RWPE2 (cell line): ENCODE measurements around the gene KNDC1.
A peak's percentile ranks its signal among the peaks of the same experiment; 100 is the strongest.

Experiments used
- ATAC-seq: fragments of 200-7000 bp; cut with Tn5 transposase; 3 replicates; pipeline ENCODE4 v1.9.1; 2021; ENCODE audit warnings: low read depth
- DNase-seq: peaks from one replicate; pipeline ENCODE4 v3.0.0-alpha.2; 2020; ENCODE audit warnings: low spot score
- H3K27ac ChIP-seq: fragments of 450-650 bp; 2 replicates; pipeline ENCODE4 v1.5.1; 2017; ENCODE audit warnings: mild to moderate bottlenecking; ENCODE audit not compliant: poor library complexity, severe bottlenecking
- H3K27me3 ChIP-seq: fragments of 250-450 bp; sonication (Bioruptor Pico); 2 replicates; pipeline ENCODE4 v1.5.1; 2021; ENCODE audit warnings: mild to moderate bottlenecking, moderate library complexity; ENCODE audit not compliant: insufficient read depth, poor library complexity, severe bottlenecking
- H3K36me3 ChIP-seq: fragments of 250-450 bp; sonication (Bioruptor Pico); 2 replicates; pipeline ENCODE4 v1.5.1; 2020; ENCODE audit warnings: low read depth, mild to moderate bottlenecking, moderate library complexity
- H3K4me1 ChIP-seq: fragments of 250-450 bp; sonication (Bioruptor Pico); 2 replicates; pipeline ENCODE4 v1.5.1; 2021; ENCODE audit warnings: mild to moderate bottlenecking, moderate library complexity; ENCODE audit not compliant: insufficient read depth, poor library complexity, severe bottlenecking
- H3K4me3 ChIP-seq: fragments of 250-450 bp; sonication (Bioruptor Pico); 2 replicates; pipeline ENCODE4 v1.5.1; 2021; ENCODE audit warnings: mild to moderate bottlenecking, moderate library complexity; ENCODE audit not compliant: severe bottlenecking
- H3K9me3 ChIP-seq: fragments of 250-450 bp; sonication (Bioruptor Pico); 2 replicates; pipeline ENCODE4 v1.5.1; 2021; ENCODE audit warnings: mild to moderate bottlenecking, moderate library complexity; ENCODE audit not compliant: severe bottlenecking
- TF ChIP-seq, protein P1 (sequence below): fragments of 450-650 bp; IDR thresholded peaks from one replicate; pipeline ENCODE4 v1.5.1; 2017; ENCODE audit warnings: mild to moderate bottlenecking, moderate library complexity; ENCODE audit not compliant: poor library complexity, severe bottlenecking

KNDC1 gene

DNA sequence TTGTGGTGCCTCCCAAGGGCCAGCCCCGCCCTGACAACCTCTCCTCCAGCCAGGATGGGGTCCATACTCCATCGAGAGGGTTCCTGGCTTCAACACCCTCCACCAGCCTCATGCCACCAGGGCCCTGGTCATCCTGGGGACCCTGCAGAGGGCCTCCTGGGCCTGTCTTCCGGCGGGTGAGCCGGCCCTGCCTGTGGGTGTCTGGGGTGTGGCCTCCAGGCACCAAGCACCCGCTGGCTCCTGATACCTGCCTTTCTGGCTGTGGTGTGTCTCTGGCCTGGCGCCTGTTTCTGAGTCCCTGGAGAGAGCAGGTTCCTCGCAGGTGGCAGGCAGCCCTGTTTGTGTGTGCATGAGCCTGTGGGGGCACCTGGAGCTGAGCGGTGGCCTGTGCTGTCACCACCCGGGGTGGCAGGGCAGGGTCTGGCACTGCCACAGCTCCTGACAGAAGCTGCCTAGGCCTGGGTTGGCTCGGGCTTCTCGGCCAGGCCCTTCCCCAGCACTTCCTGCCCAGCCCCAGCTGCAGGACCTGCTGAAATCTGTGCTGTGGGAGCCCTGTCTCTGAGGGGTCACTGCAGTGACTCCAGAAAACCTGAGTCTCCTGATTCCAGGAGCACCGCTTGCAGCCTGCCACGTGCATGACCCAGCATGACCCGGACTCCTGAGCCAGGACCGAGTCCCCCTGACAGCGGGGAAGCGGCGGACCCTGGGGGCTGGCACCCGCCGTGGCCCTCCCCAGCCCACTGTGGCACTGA, 98.2 kb downstream of the KNDC1 start:
- TF ChIP-seq, protein P1, sequence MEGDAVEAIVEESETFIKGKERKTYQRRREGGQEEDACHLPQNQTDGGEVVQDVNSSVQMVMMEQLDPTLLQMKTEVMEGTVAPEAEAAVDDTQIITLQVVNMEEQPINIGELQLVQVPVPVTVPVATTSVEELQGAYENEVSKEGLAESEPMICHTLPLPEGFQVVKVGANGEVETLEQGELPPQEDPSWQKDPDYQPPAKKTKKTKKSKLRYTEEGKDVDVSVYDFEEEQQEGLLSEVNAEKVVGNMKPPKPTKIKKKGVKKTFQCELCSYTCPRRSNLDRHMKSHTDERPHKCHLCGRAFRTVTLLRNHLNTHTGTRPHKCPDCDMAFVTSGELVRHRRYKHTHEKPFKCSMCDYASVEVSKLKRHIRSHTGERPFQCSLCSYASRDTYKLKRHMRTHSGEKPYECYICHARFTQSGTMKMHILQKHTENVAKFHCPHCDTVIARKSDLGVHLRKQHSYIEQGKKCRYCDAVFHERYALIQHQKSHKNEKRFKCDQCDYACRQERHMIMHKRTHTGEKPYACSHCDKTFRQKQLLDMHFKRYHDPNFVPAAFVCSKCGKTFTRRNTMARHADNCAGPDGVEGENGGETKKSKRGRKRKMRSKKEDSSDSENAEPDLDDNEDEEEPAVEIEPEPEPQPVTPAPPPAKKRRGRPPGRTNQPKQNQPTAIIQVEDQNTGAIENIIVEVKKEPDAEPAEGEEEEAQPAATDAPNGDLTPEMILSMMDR, result no peak
- Histone ChIP-seq H3K36me3 (no peaks in the 10 kb centered on the region), H3K27ac (peak overlapping the region; percentile 83), H3K4me1 (peaks cover 35% of the 10 kb centered on the region), H3K4me3 (no peak overlapping the region), H3K27me3 (no peaks in the 10 kb centered on the region), H3K9me3 (no peaks in the 10 kb centered on the region)
- peak; percentile 20; the same call in 1 of the 3 replicates for ATAC-seq
- no peak for DNase-seq

DNA sequence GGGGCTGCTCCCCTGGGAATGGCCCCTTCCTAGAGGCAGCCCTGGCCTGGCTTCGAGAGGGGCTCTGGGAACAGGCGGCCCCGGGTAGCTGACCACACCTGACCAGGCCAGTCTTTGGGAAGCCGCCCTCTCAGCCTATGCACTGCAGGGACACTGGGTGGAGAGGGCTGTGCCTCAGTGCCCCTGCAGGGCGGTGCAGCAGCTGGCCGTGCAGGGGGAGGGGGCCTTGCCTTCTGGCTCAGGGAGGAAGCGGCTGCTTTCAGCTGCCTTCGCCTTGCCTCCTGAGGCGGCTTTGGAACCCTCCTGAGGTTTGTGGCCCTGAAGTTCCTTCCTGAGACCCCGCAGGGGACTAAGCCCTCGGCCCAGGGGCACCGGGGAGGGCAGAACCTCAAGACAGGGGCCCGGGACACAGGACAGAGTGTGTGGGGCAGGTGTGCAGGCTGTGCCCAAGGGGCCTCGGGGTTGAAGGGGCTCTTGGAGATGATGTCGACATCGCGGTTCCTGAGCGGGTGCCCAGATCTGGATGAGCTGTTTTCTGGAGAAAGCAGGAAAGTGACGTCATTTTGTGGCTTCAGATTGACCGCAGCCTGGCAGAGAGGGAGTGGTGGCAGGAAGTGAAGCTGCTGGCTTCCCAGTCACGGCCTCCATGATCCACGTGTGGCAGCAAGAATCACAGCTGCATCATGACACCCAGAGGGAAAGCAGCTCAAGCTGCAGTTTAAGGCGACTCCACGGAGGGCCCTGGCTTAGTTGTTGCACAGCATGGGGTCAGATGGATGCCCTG, 99.0 kb downstream of the KNDC1 start:
- Histone ChIP-seq H3K4me1 (peaks cover 35% of the 10 kb centered on the region), H3K36me3 (no peaks in the 10 kb centered on the region), H3K27me3 (no peaks in the 10 kb centered on the region), H3K27ac (peak overlapping the region; percentile 83), H3K4me3 (no peak overlapping the region), H3K9me3 (no peaks in the 10 kb centered on the region)
- DNase-seq (peak; percentile 95), ATAC-seq (peak; percentile 66)
- TF ChIP-seq, protein P1, result no peak

DNA sequence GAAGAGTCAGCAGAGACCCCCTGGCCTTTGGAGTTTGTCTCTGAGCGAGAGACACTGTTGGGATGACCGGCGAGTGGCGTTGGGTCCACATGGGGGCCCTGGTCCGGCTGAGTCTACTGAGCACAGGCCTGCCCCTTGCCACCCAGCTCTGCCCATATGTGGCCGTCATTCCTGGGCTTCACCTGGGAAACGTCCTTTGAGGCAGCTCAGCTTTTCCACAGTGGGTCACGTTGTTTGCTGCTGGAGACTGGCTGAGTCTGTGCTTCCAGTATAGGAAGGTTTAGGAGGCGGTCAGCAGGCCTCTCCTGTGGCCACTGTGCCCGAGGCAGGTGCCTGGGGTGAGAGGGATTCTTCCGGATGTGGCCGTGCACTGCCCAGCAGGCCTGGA, 99.6 kb downstream of the KNDC1 start:
- Histone ChIP-seq H3K4me1 (peaks cover 40% of the 10 kb centered on the region), H3K9me3 (no peaks in the 10 kb centered on the region), H3K27me3 (no peaks in the 10 kb centered on the region), H3K36me3 (no peaks in the 10 kb centered on the region), H3K27ac (peak overlapping the region; percentile 83), H3K4me3 (no peak overlapping the region)
- ATAC-seq (peak; percentile 0), DNase-seq (no peak)
- TF ChIP-seq, protein P1, result no peak

DNA sequence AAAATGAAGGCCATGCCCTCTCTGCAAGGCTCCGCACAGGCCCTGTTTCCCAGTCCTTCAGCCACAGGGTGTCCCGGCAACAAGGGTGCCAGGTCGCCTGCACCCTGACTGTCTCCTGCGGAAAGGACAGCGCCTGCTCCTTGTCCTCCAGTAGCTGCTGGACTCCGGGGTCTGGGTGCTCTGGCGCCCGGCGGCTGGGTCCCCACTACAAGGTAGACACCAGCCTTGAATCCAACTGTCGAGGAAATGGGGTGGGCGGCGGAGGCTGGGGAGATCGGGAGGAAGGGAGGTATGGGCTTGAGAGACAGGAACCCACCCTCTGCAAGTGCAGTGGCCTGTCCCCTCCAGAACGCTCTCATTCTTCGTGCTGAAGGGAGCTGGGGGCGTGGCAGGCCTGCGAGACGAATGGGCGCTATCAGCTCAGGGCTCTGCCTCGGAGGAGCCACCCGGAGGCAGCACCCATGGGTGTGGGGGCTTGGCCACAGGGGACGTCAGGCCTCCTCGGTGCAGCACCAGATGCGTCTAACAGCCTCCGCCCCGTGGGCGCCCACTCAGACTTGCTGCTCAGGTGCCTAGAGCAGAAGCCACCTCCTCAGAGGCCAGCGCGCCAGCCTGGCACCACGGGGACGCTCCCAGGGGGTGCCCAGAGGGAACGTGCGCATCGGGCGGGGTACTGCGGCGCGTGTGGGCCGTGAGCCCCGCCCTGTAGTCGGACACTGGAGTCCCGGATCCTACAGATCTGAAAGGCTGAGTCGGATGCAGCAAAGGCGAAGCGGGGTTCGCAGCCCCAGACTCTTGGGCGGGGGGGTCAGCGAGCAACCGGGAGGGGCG, 101.1 kb downstream of the KNDC1 start:
- peaks cover 40% of the 10 kb centered on the region for H3K4me1 ChIP-seq
- H3K36me3 ChIP-seq, result no peaks in the 10 kb centered on the region
- DNase-seq (no peak), ATAC-seq (peak; percentile 12; the same call in 2 of the 3 replicates)
- TF ChIP-seq, protein P1, result no peak
- no peaks in the 10 kb centered on the region for H3K9me3 ChIP-seq
- H3K4me3 ChIP-seq, result peak overlapping the region; percentile 88
- H3K27ac ChIP-seq, result peak overlapping the region; percentile 76
- H3K27me3 ChIP-seq, result no peaks in the 10 kb centered on the region
